Panc1 (cell line): ENCODE data around the gene KRT5.

Source experiments
- POLR2AphosphoS5 ChIP-seq: IDR thresholded peaks from 2 replicates; pipeline ENCODE4 v1.6.1; 2012; ENCODE audit warnings: mild to moderate bottlenecking, low read depth, low read length, moderate library complexity
- SIN3A ChIP-seq: IDR thresholded peaks from 2 replicates; pipeline ENCODE4 v1.6.1; 2012; ENCODE audit warnings: low read depth, mild to moderate bottlenecking, low read length, moderate library complexity, borderline replicate concordance; ENCODE audit not compliant: insufficient read depth
- TCF7L2 ChIP-seq: IDR thresholded peaks from 2 replicates; pipeline ENCODE4 v1.6.1; 2011; ENCODE audit warnings: mild to moderate bottlenecking, low read depth, low read length, inconsistent platforms
- TF ChIP-seq, protein P1 (sequence below): fragments of 450-650 bp; IDR thresholded peaks from 2 replicates; pipeline ENCODE4 v1.5.1; 2017; ENCODE audit warnings: mild to moderate bottlenecking

DNA sequence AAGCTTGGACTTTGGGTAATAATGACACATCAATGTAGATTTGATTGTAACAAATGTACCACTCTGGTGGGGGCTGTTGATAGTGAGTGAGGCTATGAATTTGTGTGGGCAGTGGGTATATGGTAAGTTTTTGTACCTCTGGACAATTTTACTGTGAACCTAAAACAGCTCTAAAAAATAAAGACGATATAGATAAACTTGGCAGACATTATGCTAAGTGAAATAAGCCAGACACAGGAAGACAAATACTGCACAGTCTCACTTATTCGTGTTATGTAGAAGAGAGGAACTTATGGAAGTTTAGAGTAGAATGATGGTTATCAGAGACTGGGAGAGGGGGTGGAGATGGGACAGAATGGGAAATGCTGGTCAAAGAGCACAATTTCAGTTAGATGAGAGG, 55.3 kb downstream of the KRT5 start:
- TF ChIP-seq, protein P1, sequence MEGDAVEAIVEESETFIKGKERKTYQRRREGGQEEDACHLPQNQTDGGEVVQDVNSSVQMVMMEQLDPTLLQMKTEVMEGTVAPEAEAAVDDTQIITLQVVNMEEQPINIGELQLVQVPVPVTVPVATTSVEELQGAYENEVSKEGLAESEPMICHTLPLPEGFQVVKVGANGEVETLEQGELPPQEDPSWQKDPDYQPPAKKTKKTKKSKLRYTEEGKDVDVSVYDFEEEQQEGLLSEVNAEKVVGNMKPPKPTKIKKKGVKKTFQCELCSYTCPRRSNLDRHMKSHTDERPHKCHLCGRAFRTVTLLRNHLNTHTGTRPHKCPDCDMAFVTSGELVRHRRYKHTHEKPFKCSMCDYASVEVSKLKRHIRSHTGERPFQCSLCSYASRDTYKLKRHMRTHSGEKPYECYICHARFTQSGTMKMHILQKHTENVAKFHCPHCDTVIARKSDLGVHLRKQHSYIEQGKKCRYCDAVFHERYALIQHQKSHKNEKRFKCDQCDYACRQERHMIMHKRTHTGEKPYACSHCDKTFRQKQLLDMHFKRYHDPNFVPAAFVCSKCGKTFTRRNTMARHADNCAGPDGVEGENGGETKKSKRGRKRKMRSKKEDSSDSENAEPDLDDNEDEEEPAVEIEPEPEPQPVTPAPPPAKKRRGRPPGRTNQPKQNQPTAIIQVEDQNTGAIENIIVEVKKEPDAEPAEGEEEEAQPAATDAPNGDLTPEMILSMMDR = no peak
- TF ChIP-seq TCF7L2 (no peak), POLR2AphosphoS5 (no peak), SIN3A (no peak)
